GM18519 (cell line): ENCODE data around the gene PRKCA.
"Not testable (repeated sequence)": the region's sequence is repeated elsewhere in the genome, so short reads cannot be mapped to it uniquely, and the experiment has no call there.

ENCODE experiments used
- ATAC-seq: cut with Tn5 transposase; IDR thresholded peaks from one replicate; pipeline ENCODE4 v1.9.1; 2021; ENCODE audit warnings: mild to moderate bottlenecking, moderate library complexity; ENCODE audit not compliant: unreplicated experiment, low FRiP score

The PRKCA gene

DNA sequence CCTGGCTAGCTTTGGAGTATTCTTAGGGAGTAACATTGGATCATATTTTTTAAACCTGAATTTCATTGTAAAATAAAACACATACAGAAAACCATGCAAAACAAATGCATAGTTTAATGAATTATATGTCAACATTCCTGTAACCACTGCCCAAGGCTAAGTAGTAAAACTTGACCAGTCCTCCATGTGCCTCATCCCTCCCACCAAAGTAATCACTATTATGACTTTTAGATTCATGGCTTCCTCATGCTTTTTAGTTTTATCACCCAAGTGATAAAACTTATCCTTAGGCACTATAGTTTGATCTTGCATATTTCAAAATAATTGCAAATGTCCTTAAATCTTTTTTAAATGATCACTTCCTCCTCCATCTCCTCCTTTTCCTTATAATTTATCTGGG is 20.4 kb downstream of the PRKCA start:
- no peak for ATAC-seq

DNA sequence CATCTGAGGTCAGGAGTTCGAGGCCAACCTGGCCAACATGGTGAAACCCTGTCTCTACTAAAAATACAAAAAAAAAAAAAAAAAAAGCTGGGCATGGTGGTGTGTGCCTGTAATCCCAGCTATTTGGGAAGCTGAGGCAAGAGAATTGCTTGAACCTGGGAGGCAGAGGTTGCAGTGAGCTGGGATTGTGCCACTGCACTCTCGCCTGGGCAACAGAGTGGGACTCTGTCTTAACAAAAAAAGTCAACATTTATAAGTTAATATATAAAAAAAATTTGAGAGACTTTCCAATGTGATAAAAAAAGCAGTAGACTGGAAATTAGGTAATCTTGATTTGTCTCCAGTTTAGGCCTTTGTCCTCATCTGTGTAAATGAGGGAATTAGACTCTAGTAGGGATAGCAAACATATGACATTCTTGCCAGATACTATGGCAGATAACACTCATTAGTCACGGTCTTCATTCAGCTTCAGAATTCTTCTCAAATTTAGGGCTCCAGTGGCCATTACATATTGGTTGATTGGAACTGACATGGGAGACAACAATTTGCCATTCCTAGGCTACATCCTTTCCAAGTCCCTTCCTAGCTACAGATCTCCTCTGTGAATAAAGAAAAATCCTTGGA is 22.1 kb downstream of the PRKCA start:
- ATAC-seq, result not testable (repeated sequence)

DNA sequence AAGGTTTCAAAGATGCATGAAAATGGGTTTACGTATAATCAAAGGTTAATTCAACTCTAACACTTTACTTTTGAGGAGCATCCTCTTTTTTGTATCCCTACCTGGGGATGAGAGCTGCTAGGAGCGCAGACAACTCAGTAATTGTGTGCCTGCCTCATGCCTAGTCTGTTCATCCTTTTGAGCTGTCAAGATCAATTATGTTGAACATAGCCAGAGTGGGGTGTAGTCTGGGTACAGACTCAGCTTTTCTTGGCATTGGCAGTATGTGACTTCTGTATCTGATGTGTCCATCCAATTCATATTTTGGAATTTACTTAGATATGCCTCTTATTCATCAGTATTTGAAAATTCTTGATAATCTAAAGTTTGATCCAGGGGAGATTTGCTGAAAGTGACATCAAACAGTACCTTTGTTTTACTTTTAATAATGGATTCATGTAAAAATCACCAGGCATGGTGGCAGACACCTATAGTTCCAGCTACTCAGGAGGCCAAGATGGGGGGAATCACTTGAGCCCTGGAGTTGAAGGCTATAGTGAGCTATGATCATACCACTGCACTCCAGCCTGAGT is 24.1 kb downstream of the PRKCA start:
- no peak for ATAC-seq

DNA sequence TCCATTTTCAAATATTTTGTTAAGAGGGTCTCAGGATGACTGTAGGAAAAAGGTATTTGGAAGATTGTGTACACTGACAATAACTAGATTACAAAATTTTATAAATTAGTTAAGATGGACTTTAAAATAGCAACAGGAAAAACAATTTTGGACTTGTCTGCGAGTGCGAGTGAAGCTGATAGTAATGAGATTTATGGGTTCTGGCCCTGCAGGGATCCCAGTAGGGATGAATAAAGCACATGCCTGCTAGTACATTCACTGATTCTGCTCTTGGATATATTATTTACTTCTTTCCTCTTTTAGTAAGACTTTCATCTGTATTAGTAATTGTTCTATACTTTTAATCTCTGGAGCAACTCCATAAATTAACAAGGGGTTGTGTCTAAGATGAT is 28.2 kb downstream of the PRKCA start:
- no peak for ATAC-seq

DNA sequence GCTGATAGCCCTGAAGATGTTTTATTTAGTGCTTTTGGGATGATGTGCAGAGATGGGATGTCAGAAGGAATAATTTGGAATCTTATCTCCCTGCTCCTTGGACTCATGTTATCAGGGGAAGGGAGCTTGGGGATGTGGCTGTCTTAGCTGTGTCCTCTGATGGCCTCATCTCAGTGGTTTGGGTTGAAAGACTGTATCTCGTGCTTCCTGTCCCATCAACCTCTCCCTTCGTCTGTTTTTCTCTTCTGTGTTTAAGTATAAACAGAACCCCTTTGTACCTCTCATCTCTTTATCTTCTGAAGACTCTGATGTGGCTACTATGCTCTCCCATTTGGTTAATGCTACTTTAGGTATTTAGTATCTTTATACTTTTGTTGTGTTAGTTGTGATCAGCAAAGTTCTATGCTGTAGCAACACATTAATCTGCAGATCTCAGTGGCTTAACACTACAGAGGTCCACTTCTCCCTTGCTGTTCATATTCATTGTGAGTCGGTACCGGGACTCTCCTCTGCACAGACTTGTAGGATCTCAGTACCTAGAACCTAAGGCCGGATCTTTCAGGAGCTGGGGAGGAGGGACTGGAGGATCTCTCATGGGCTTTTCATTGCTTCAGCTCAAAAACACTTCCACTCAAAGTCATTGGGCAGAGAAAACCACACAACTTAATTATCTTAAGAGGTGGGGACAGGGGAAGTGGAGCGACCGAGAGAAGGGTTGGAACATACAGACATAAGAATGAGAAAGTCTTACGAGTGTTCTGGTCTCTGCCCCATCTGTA is 28.8 kb downstream of the PRKCA start:
- ATAC-seq, result no peak

DNA sequence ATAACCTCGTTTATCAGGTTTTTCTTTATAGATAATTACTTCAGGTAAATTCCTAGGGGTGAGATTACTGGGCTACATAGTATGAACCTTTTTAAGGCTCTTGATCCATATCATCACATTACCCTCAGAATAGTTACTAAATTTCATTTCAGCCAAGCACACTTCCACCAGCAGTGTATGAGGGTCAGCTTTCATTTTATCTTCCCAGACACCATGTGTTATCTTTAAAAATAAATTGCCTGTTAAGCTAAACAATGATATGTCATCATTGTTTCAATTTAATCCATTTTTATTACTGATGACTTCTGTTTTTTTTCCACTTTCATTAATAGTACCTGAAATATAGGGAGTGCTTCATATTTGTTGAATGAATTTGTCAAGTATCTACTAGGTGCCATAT is 33.4 kb downstream of the PRKCA start:
- ATAC-seq, result no peak

DNA sequence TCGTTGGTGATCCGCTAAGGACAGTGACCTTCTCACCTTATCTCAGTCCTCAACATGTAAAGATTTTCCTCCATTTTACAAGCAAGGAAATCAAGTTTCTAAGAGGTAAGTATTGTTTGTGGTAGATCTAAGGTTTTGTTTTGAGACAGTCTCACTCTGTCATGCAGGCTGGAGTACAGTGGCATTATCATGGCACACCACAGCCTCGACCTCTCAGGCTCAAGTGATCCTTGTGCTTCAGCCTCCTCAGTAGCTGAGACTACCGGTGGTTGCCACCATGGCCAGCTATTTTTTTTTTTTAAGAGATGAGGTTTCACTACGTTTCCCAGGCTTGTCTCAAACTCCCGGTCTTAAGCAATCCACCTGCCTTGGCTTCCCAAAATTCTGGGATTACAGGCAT is 34.9 kb downstream of the PRKCA start:
- ATAC-seq, result no peak

DNA sequence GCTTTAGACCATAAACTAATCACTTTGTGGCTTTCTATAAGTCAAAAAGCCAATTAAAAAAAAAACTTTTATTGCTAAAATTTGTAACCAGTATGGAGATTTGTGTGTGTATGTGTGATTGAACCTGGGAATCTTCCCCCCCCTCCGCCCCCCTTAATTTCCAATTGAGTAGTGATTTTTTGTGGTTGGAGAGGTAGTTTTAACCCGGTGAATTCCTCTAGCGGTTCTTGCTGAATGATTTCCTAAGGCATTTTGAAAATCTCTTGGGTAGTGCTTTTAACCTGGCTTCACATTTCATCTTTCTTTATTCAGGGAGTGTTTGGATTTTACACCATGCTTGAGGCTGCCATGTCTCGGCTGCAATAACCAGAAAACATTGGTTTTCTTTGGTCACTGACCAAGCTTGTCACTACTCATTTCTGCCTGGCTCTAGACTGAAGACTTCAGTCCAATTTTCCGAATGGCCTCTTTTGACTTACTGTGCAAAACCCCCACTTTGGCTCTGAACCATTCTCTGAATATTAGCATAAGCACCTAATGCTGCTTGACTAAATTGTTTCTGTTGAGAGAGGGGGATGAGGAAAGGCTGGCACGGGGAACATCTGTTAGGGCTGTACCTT is 35.6 kb downstream of the PRKCA start:
- ATAC-seq, result no peak

DNA sequence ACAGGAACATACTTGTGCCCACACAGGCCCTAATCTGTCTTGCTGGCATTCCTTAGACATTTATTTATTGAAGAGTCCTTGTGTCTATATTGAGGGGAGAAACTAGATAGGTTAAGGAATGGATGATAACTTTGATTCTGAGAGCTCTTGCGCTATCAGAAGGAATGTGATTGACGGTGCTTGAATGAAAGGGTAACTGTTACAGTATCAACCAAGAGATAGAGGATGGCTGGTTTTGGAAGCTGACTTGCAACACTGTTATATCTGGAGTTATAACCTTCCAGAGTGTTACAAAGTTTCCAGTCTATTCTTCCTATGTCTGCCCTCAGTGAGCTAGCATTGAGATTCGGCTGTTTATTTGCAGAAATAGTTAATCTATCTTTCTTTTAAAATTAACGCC is 36.5 kb downstream of the PRKCA start:
- no peak for ATAC-seq

DNA sequence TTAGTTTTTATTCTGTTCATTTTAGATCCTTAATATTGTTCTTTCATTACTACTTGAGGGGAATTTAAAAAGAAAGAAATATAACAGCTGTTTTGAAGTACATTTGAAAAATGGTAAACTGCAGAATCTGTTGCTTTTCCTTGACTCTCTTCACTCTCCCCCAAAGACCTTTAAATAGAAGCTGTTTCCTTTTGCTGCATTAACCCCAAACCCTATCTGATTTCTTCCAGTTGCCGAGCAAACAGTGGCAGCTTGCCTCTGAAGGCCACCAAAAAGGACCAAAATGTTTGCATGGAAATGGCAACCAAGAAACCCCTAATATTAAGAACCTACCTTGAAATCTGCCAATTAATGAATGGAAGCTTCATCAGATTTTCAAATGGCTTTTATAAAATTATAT is 37.1 kb downstream of the PRKCA start:
- ATAC-seq, result no peak

DNA sequence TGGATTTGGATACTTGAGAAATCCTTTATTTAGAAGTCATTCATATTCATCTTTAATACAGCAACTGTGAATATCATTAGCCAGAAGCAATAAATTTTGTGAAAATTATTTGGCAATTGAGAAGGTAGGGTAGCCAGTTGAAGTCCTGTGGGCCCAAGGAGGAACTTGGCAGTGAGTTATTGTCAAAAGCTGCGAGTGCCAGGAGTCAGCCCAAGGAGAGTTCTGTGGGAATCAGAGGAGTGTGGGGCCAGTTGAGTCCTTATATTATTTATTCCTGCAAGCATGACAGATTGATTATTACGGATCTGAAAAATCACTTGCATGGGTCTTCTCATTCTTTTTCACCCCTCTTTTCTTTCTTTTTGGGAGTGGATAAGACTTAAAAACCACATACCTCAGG is 38.3 kb downstream of the PRKCA start:
- no peak for ATAC-seq

DNA sequence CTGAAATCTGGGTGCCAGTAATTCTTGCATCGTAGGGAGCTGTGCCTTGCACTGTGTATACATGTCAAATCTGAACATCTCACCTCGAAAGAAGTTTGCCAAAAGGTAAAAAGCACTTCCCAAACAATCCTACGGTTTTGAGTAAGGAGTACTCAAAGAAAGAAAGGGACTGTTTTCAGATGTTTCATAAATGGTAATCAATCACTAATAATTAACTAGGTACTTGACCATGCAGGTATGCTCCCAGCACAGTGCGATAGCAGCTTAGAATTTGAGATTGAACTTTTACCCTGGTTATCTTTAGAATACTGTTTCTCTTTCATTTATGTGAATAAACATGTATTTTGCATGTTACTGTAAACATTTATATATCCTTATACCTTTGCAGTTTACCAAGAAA is 39.0 kb downstream of the PRKCA start:
- no peak for ATAC-seq

DNA sequence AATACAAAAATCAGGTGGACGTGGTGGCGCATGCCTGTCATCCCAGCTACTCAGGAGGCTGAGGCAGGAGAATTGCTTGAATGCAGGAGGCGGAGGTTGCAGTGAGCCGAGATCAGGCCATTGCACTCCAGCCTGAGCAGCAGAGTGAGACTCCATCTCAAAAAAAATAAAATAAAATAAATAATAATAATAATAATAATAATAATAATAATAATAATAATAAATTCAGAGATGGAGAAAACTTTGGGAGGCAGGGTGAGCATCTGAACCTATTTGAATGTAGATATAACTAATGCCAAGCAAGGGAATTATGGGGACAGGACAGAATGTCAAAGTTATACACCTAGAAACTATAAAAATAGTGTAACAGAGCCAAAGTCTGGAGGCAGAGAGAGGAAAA is 39.9 kb downstream of the PRKCA start:
- not testable (repeated sequence) for ATAC-seq

DNA sequence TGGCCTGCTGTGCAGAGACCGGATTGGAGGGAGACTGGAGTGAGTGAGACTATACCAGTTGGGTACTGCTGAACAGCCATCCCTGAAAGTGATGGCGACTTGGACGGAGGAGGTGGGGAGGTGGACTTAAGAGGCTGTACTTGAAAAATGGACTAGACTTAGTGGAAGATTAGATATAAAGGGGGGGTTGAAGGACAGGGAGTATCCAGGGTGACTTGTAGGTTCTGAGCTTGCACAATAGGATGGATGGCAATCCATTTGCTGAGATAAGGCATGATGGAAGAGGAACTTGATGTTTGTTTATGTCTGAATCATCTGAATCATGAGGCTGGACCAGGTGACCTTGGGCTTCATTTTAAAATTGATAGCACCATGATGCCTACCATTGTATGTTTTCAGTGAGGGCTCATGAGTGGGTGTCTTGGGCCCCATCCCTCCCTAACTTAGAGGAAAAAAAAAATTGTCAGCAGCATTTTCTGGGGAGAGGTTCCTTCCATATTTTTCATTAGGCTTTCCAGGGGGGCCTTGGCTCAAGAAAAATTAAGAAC is 41.2 kb downstream of the PRKCA start:
- no peak for ATAC-seq

DNA sequence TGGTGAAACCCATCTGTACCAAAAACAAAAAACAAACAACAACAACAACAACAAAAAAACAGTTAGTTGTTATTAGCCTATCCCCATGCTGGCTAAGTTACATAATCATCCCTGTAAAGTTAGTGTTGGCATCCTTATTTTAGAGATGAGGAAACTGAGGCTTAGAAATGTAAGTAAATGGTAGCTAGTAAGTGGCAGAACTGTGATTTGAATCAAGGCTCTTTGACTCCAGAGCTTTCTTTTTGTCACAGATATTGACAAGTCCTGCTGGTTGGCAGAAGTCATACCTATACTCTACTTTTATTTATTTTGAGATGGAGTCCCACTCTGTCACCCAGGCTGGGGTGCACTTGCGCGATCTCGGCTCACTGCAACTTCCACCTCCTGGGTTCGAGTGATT is 42.1 kb downstream of the PRKCA start:
- ATAC-seq, result no peak

DNA sequence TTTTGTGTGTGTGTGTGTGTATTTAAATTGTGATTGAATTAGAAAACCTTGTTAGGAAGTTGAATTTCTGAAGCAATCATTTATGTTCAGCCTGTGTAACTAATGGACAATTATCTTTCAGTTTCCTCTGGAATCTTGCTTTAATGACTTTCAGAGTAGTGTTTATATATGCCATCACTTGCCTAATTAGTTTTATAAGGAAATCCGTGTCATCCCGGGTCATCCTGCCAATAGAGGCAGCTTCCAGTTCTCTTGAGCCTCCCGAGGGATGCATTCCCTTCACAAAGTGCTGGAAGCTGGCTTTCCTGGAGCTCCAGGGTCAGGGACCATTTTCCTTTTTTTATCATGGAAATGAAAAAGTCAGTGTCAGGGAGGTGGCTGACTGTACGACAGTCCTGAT is 42.9 kb downstream of the PRKCA start:
- no peak for ATAC-seq

DNA sequence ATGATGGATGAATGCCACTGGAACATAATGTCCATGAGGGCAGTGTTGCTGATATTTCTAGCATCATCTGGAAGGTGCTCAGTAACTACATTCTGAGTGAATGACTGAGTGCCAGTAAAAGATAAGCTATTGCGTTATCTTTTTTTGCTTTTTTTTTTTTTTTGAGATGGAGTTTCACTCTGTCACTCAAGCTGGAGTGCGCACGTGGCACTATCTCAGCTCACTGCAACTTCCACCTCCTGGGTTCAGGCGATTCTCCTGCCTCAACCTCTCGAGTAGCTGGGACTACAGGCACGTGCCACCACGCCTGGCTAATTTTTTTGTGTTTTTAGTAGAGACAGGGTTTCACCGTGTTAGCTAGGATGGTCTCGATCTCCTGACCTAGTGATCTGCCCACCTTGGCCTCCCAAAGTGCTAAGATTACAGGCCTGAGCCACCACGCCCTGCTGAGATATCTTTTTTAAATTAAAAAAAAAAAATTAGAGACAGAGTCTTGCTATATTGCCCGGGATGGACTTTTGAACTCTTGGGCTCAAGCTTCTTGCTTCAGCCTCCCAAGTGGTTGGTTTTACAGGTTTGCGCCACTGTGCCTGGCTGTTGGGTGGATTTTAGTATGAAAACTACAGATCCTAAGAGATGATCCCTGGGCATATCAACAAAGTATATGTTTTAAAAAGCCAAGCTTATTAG is 43.7 kb downstream of the PRKCA start:
- not testable (repeated sequence) for ATAC-seq

DNA sequence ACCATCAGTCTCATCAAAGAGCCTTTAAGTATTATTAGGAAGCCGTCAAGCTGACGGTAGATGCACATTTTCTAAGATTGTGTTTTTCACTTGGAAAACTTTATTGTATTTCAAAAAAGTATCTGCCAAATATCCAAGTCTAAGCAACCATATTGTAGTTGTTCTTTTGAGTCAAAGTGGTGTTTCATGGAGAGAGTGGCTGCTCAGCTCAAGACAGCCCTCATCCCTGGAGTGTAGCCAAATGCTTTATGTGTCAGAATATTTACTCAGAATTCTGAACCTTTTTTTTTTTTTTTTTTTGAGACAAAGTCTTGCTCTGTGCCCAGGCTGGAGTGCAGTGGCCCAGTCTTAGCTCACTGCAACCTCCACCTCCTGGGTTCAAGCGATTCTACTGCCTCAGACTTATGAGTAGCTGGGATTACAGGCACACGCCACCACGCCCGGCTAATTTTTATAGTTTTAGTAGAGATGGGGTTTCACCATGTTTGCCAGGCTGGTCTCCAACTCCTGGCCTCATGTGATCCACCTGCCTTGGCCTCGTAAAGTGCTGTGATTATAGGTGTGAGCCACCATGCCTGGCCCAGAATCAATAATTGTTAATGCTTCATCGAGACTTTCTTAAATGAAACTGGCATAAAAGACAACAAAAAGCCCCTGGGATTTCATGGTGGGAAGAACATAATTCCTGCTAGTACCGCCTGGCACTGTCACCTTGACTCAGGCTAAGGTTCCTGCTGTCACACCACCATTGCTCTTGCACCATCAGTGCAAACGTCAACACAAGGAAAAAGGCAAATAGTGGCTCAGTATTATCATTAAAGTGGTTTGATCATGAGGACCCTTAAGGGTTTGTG is 45.5 kb downstream of the PRKCA start:
- no peak for ATAC-seq

DNA sequence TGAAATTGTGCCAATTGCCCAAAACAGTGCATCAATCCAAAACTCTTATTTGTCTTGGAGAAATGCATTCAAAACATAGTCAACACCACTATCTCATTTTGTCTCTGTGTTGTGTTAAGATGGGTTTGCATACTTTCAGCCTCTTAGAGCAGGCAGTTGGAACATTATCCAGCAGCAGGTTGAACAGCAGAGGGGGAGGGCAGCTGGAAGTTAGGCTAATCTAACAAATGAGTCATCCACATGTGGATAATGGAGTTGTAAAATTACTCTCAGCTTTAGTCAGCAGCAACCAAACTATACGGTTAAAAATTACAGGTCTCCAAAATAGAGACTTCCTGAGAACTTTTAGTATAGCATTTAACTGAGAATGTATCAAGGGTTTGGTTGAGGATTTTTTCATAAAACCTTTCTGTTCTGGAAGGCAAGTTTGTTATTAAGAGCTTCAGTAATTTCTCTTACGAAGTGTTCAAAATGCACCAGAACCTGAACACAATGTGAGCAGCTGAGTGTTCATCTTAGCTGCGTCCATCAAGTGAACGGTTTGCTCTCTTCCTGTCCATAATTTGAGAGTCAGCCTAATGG is 46.3 kb downstream of the PRKCA start:
- no peak for ATAC-seq
